Measurements from ENCODE around the gene POLL. TPM values are rescaled to one million over a fixed set of nuclear protein-coding genes. Genes with fewer than 3 reads are reported as not detected.

Gene POLL
- total and polyA plus RNA-seq, 7 donors, result 9.0 to 39.6 (median 29.4) TPM

GRCh38 chr10:101557541-101557940, 30.5 kb downstream of the POLL start:
- intact Hi-C loops (cut with DNase I), result no loop called here
- WGBS, 2 donors, result 94 to 96% methylated on average over 2 of the region's 2 CpGs
- DNase-seq, result no peak
- Histone ChIP-seq H3K27ac (no peak overlapping the region), H3K27me3 (peaks cover 0 to 27% (median 14%) of the 10 kb centered on the region in 3 donors), H3K4me1 (peaks cover 0 to 4% (median 0%) of the 10 kb centered on the region in 4 donors), H3K36me3 (peaks cover 0 to 22% (median 6%) of the 10 kb centered on the region in 4 donors), H3K9me3 (no peaks in the 10 kb centered on the region), H3K4me3 (no peak overlapping the region)
- TF ChIP-seq EP300 (IDR thresholded peaks at IDR 0.05), result no peak
- no peak for TF ChIP-seq POLR2A (IDR thresholded peaks at IDR 0.05)
- TF ChIP-seq POLR2AphosphoS5 (IDR thresholded peaks at IDR 0.05), result no peak
- TF ChIP-seq, protein P1, sequence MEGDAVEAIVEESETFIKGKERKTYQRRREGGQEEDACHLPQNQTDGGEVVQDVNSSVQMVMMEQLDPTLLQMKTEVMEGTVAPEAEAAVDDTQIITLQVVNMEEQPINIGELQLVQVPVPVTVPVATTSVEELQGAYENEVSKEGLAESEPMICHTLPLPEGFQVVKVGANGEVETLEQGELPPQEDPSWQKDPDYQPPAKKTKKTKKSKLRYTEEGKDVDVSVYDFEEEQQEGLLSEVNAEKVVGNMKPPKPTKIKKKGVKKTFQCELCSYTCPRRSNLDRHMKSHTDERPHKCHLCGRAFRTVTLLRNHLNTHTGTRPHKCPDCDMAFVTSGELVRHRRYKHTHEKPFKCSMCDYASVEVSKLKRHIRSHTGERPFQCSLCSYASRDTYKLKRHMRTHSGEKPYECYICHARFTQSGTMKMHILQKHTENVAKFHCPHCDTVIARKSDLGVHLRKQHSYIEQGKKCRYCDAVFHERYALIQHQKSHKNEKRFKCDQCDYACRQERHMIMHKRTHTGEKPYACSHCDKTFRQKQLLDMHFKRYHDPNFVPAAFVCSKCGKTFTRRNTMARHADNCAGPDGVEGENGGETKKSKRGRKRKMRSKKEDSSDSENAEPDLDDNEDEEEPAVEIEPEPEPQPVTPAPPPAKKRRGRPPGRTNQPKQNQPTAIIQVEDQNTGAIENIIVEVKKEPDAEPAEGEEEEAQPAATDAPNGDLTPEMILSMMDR (IDR thresholded peaks at IDR 0.05), result no peak

- no peaks in the 10 kb centered on the region for H3K9me3 ChIP-seq
- H3K27ac ChIP-seq, result no peak overlapping the region
- peaks cover 0 to 40% (median 7%) of the 10 kb centered on the region in 4 donors for H3K36me3 ChIP-seq
- intact Hi-C loops (cut with DNase I), result no loop called here
- TF ChIP-seq EP300 (IDR thresholded peaks at IDR 0.05) (no peak), POLR2A (IDR thresholded peaks at IDR 0.05) (no peak)
- TF ChIP-seq, protein P1 (IDR thresholded peaks at IDR 0.05), result no peak
- WGBS, 2 donors, result 98% methylated on average over 3 of the region's 3 CpGs
- no peaks in the 10 kb centered on the region for H3K27me3 ChIP-seq
- no peak overlapping the region for H3K4me3 ChIP-seq
- peaks cover 0 to 13% (median 11%) of the 10 kb centered on the region in 4 donors for H3K4me1 ChIP-seq
- DNase-seq, result no peak
Observed at GRCh38 chr10:101552442-101552841, 35.6 kb downstream of the POLL start.

- 92 to 94% methylated on average over 2 of the region's 2 CpGs for WGBS, 2 donors
- no peaks in the 10 kb centered on the region for H3K9me3 ChIP-seq
- peaks cover 0 to 13% (median 11%) of the 10 kb centered on the region in 4 donors for H3K4me1 ChIP-seq
- no peaks in the 10 kb centered on the region for H3K27me3 ChIP-seq
- H3K27ac ChIP-seq, result no peak overlapping the region
- DNase-seq, result no peak
- H3K4me3 ChIP-seq, result no peak overlapping the region
- peaks cover 0 to 40% (median 7%) of the 10 kb centered on the region in 4 donors for H3K36me3 ChIP-seq
- intact Hi-C loops (cut with DNase I), result no loop called here
- TF ChIP-seq POLR2AphosphoS5 (IDR thresholded peaks at IDR 0.05), result no peak
- TF ChIP-seq POLR2A (IDR thresholded peaks at IDR 0.05), result no peak
- TF ChIP-seq EP300 (IDR thresholded peaks at IDR 0.05), result no peak
- TF ChIP-seq, protein P1 (IDR thresholded peaks at IDR 0.05), result no peak
Observed at GRCh38 chr10:101550965-101551364, 37.1 kb downstream of the POLL start.

- Histone ChIP-seq H3K36me3 (peaks cover 0 to 13% (median 0%) of the 10 kb centered on the region in 4 donors), H3K27ac (no peak overlapping the region), H3K4me1 (peaks cover 0 to 13% (median 11%) of the 10 kb centered on the region in 4 donors), H3K27me3 (no peaks in the 10 kb centered on the region), H3K4me3 (no peak overlapping the region), H3K9me3 (no peaks in the 10 kb centered on the region)
- DNase-seq, result no peak
- intact Hi-C loops (cut with DNase I), result no loop called here
- no peak for TF ChIP-seq POLR2A (IDR thresholded peaks at IDR 0.05)
Observed at GRCh38 chr10:101545898-101546297, 42.2 kb downstream of the POLL start.

GRCh38 chr10:101538446-101538845, 49.6 kb downstream of the POLL start:
- intact Hi-C loops (cut with DNase I), result no loop called here
- TF ChIP-seq, protein P1 (IDR thresholded peaks at IDR 0.05), result no peak
- TF ChIP-seq POLR2A (IDR thresholded peaks at IDR 0.05), result no peak
- TF ChIP-seq POLR2AphosphoS5 (IDR thresholded peaks at IDR 0.05), result no peak
- TF ChIP-seq EP300 (IDR thresholded peaks at IDR 0.05), result no peak
- no peak overlapping the region for H3K4me3 ChIP-seq
- H3K9me3 ChIP-seq, result no peaks in the 10 kb centered on the region
- no peak for DNase-seq
- WGBS, 2 donors, result 91 to 92% methylated on average over 2 of the region's 2 CpGs
- no peaks in the 10 kb centered on the region for H3K27me3 ChIP-seq
- H3K36me3 ChIP-seq, result peaks cover 0 to 58% (median 3%) of the 10 kb centered on the region in 4 donors
- peaks cover 0 to 6% (median 3%) of the 10 kb centered on the region in 4 donors for H3K4me1 ChIP-seq
- no peak overlapping the region for H3K27ac ChIP-seq
